K562 (cell line): ENCODE results near the gene MBNL2. TPM values are rescaled to one million over a fixed set of nuclear protein-coding genes. Genes with fewer than 3 reads are reported as not detected.

Experiments used
- ATAC-seq: fragments of 200-7000 bp; cut with Tn5 transposase; 3 replicates; pipeline ENCODE4 v1.9.1; 2020; ENCODE audit warnings: moderate library complexity
- BruUV-seq: library from RNA; stranded (reverse); fragments of 400-500 nt; replicated peaks from 2 replicates; lab custom pipeline; 2021; lab: Mats Ljungman, UMichigan
- CTCF ChIA-PET: fragments of 300-600 bp; formaldehyde crosslinking; extraction: SDS; loops from one replicate; lab custom pipeline; 2021; ENCODE audit warnings: low intra/inter-chr PET ratio; lab: Yijun Ruan, JAX
- POLR2A ChIA-PET: fragments of 300-600, 350-650 bp; sonication (Branson Sonifier 250); formaldehyde crosslinking; extraction: SDS; loops from one replicate; lab custom pipeline; 2021; ENCODE audit warnings: antibody characterized with exemption, inconsistent platforms; lab: Yijun Ruan, JAX
- DNase-seq, 4 experiments: peaks; one replicate each; pipeline versions ENCODE4 v3.0.0 to v3.0.0-alpha.2; 2011 to 2018; ENCODE audit warnings: low spot score in 3 of 4, mixed read lengths in 3 of 4; ENCODE audit errors: extremely low read depth in 1 of 4
- FAIRE-seq: peaks from 2 replicates; lab custom pipeline; 2011; peaks lifted over from hg19 to GRCh38; lab: Jason Lieb, UNC
- H2AFZ ChIP-seq: 2 replicates; pipeline ENCODE4 v1.6.0; 2011; ENCODE audit warnings: low read depth, low read length, control low read depth, inconsistent platforms
- H3K27ac ChIP-seq: fragments of 200-600 bp; 3 replicates; pipeline ENCODE4 v1.8.0; 2011; ENCODE audit warnings: low read depth, mild to moderate bottlenecking, control low read depth, inconsistent platforms, low read length, moderate library complexity, mixed read lengths; ENCODE audit errors: extremely low read depth
- H3K27me3 ChIP-seq, 2 experiments: fragments of 300-600 bp in 1 of 2; 2 replicates in 1 of 2; 3 replicates in 1 of 2; pipeline versions ENCODE4 v1.6.0 to v1.8.0; 2011; ENCODE audit warnings: inconsistent platforms in 2 of 2, low read length in 2 of 2, mild to moderate bottlenecking in 1 of 2, mixed read lengths in 1 of 2, moderate library complexity in 1 of 2; ENCODE audit not compliant: control insufficient read depth in 2 of 2, insufficient read depth in 2 of 2
- H3K36me3 ChIP-seq: fragments of 300-600 bp; 3 replicates; pipeline ENCODE4 v1.8.0; 2011; ENCODE audit warnings: mild to moderate bottlenecking, low read length, inconsistent platforms; ENCODE audit not compliant: control insufficient read depth, insufficient read depth
- H3K4me1 ChIP-seq, 2 experiments: fragments of 200-600 bp in 1 of 2; replicated peaks in 1 of 2; 2 replicates in 1 of 2; 3 replicates in 1 of 2; pipeline versions ENCODE4 v1.5.1 to v1.8.0; 2011; ENCODE audit warnings: inconsistent platforms in 2 of 2, low read length in 2 of 2, mild to moderate bottlenecking in 1 of 2, mixed read lengths in 1 of 2, moderate library complexity in 1 of 2; ENCODE audit not compliant: control insufficient read depth in 2 of 2, insufficient read depth in 2 of 2
- H3K4me2 ChIP-seq: 2 replicates; pipeline ENCODE4 v1.6.1; 2011; ENCODE audit warnings: low read length, control low read depth, inconsistent platforms, mixed read lengths; ENCODE audit not compliant: insufficient read depth
- H3K4me3 ChIP-seq: fragments of 200-600 bp; sonication (generic), shearing (Covaris generic); 2 replicates; pipeline ENCODE4 v1.5.1; 2016; ENCODE audit warnings: control low read depth, inconsistent platforms
- H3K79me2 ChIP-seq: fragments of 200-600 bp; 3 replicates; pipeline ENCODE4 v1.8.0; 2011; ENCODE audit warnings: low read length, inconsistent platforms; ENCODE audit not compliant: control insufficient read depth, insufficient read depth
- H3K9ac ChIP-seq, 2 experiments: 2 replicates each; pipeline versions ENCODE4 v1.6.0 to v1.6.1; 2011; ENCODE audit warnings: low read depth in 2 of 2, low read length in 2 of 2, control low read depth in 1 of 2, inconsistent platforms in 1 of 2, mild to moderate bottlenecking in 1 of 2, mixed read lengths in 1 of 2; ENCODE audit not compliant: insufficient read depth in 1 of 2
- H3K9me1 ChIP-seq: one replicate; pipeline ENCODE4 v1.6.0; 2011; ENCODE audit warnings: inconsistent platforms, mild to moderate bottlenecking, low read length, moderate library complexity; ENCODE audit not compliant: control insufficient read depth, insufficient read depth
- H3K9me3 ChIP-seq: replicated peaks from 2 replicates; pipeline ENCODE4 v1.5.1; 2011; ENCODE audit warnings: low read depth, low read length, inconsistent platforms; ENCODE audit not compliant: control insufficient read depth, insufficient read depth
- H4K20me1 ChIP-seq: replicated peaks from 2 replicates; pipeline ENCODE4 v1.6.1; 2011; ENCODE audit warnings: low read length, inconsistent platforms, mixed read lengths; ENCODE audit not compliant: control insufficient read depth, insufficient read depth
- BHLHE40 ChIP-seq: IDR thresholded peaks from 2 replicates; pipeline ENCODE4 v1.6.1; 2011; ENCODE audit warnings: low read length, improper control_type of control experiment
- CHD2 ChIP-seq: IDR thresholded peaks from 2 replicates; pipeline ENCODE4 v1.6.1; 2011; ENCODE audit warnings: low read depth, low read length
- DACH1 ChIP-seq: fragments of 450-650 bp; IDR thresholded peaks from 2 replicates; pipeline ENCODE4 v1.6.1; 2018; ENCODE audit not compliant: partially characterized antibody
- ELF1 ChIP-seq: fragments of 200-800 bp; sonication (Bioruptor generic); IDR thresholded peaks from 2 replicates; pipeline ENCODE4 v1.6.1; 2016; ENCODE audit warnings: missing genetic modification characterization, missing compliant biosample characterization
- KAT2B ChIP-seq: IDR thresholded peaks from one replicate; pipeline ENCODE4 v1.6.1; 2012; ENCODE audit warnings: low read depth, mild to moderate bottlenecking, control low read depth, inconsistent platforms, low read length, moderate library complexity
- MAZ ChIP-seq, 2 experiments: fragments of 450-650 bp in 1 of 2; sonication (generic) in 1 of 2; formaldehyde crosslinking; IDR thresholded peaks in 1 of 2; conservative IDR thresholded peaks in 1 of 2; 2 replicates each; pipeline versions ENCODE4 v1.4.0 to v1.5.0; 2020; ENCODE audit warnings: mild to moderate bottlenecking in 1 of 2, missing genetic modification reagents in 1 of 2
- NR2C2 ChIP-seq, 2 experiments: fragments of 200-800 bp in 1 of 2; sonication (Bioruptor generic) in 1 of 2; sonication (generic) in 1 of 2; formaldehyde crosslinking in 1 of 2; IDR thresholded peaks; 2 replicates each; pipeline versions ENCODE4 v1.6.1 to v1.8.0; 2016 to 2022; ENCODE audit warnings: mild to moderate bottlenecking in 1 of 2, missing compliant biosample characterization in 1 of 2, missing genetic modification characterization in 1 of 2, missing genetic modification reagents in 1 of 2
- PHB2 ChIP-seq: fragments of 450-650 bp; IDR thresholded peaks from 2 replicates; pipeline ENCODE4 v1.6.1; 2017; ENCODE audit warnings: low read depth
- POLR2AphosphoS5 ChIP-seq: IDR thresholded peaks from 2 replicates; pipeline ENCODE4 v1.6.1; 2011; ENCODE audit warnings: mild to moderate bottlenecking, low read depth, low read length, moderate library complexity; ENCODE audit not compliant: control insufficient read depth, insufficient read depth
- TRIM28 ChIP-seq: fragments of 450-650 bp; IDR thresholded peaks from 2 replicates; pipeline ENCODE4 v1.6.1; 2017
- ZFX ChIP-seq: sonication (generic); formaldehyde crosslinking; IDR thresholded peaks from 2 replicates; pipeline ENCODE4 v1.8.0; 2022; ENCODE audit warnings: mild to moderate bottlenecking, missing genetic modification reagents, moderate library complexity
- ZNF282 ChIP-seq: sonication (generic); formaldehyde crosslinking; IDR thresholded peaks from 2 replicates; pipeline ENCODE4 v1.8.1; 2023; ENCODE audit warnings: missing genetic modification reagents
- ZNF668 ChIP-seq: fragments of 250-450 bp; sonication (Bioruptor Pico); IDR thresholded peaks from 2 replicates; pipeline ENCODE4 v1.8.0; 2022; ENCODE audit warnings: mild to moderate bottlenecking, inconsistent platforms
- ZNF699 ChIP-seq: fragments of 250-450 bp; sonication (Bioruptor Pico); IDR thresholded peaks from 2 replicates; pipeline ENCODE4 v1.8.0; 2021; ENCODE audit warnings: mild to moderate bottlenecking, moderate library complexity; ENCODE audit not compliant: insufficient replicate concordance
- WGBS: fragments of 100-300 bp; shearing (Covaris generic); methylation state at CpG from one replicate; pipeline ENCODE4 v1.1.6; 2016; ENCODE audit warnings: low coverage, mixed read lengths; ENCODE audit not compliant: insufficient coverage; ENCODE audit errors: missing lambda C conversion rate; 5-methylcytosine and 5-hydroxymethylcytosine counted together
- in situ Hi-C: fragments of 300-500 bp; cut with MboI; formaldehyde crosslinking; loops from 4 replicates; pipeline ENCODE4 v1.15.0; 2018; ENCODE audit warnings: inconsistent platforms, mixed read lengths
- intact Hi-C: fragments of 100-400 bp; cut with micrococcal nuclease; formaldehyde crosslinking; loops from 2 replicates; pipeline ENCODE4 v1.14.2; 2022
- polyA plus RNA-seq, 8 experiments: library from polyadenylated mRNA; depleted of rRNA in 4 of 8; stranded (reverse) in 5 of 8; unstranded in 3 of 8; fragments of >200 nt; fragmentation: Nextera tagmentation in 2 of 8; fragmentation: Illumina TruSeq in 1 of 8; extraction: Ambion mirVana in 2 of 8; extraction: Trizol in 1 of 8; gene quantifications; 2 replicates each; pipeline versions ENCODE4 v1.2.1 to v1.2.3, GENCODE V29; 2011 to 2014; ENCODE audit warnings: inconsistent platforms in 1 of 8, missing spikeins in 1 of 8
- total RNA-seq, 7 experiments: library from RNA; depleted of rRNA in 6 of 7; stranded (reverse); fragments of >200 nt in 6 of 7; fragmentation: Illumina TruSeq in 2 of 7; extraction: Trizol in 2 of 7; gene quantifications; 2 replicates each; pipeline versions ENCODE4 v1.2.1 to v1.2.3, GENCODE V29; 2011 to 2021; ENCODE audit warnings: low replicate concordance in 1 of 7
- TF ChIP-seq, protein P1 (sequence below): sonication (generic); formaldehyde crosslinking; IDR thresholded peaks from 2 replicates; pipeline ENCODE4 v1.8.0; 2022; ENCODE audit warnings: mild to moderate bottlenecking, missing genetic modification reagents

MBNL2 gene
- total and polyA plus RNA-seq, 9 of the 15 experiments (the other 6 are each of a cell fraction or from before 2014, with no cell fraction given): 7.0 to 24.8 (median 13.8) TPM

DNA sequence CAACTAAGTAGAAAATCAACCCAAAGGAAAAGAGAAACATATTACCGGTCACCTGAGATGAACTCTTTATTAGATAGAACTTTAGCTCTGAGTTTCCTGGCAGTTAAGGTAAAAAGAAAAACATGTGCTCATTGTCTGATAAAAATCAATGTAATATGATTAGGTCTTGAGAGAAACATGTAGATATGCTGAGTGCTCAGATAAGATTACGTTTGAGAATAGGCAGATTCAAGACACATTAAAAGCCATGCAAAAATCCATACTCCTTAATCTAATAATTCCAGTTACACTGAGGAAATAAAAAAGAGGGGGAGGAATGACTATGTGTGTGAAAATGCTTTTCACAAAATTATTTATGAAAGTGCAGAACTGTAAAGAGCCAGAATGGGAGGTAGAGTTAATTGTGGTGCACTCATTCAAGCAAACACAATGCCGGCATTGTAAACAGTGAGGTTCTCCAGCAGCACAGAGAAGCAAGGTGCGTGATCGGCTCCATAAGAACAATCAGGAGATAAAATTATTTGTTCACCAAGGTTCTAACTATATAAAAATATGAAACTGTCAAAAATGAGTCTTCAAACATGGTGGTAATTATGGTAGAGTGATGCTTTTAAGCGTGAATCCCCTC is 88.8 kb downstream of the MBNL2 start (continued):
- TF ChIP-seq NR2C2 (CRISPR knock-in tag; IDR thresholded peaks at IDR 0.05) (no peak), NR2C2 (tag; IDR thresholded peaks at IDR 0.05) (no peak)

DNA sequence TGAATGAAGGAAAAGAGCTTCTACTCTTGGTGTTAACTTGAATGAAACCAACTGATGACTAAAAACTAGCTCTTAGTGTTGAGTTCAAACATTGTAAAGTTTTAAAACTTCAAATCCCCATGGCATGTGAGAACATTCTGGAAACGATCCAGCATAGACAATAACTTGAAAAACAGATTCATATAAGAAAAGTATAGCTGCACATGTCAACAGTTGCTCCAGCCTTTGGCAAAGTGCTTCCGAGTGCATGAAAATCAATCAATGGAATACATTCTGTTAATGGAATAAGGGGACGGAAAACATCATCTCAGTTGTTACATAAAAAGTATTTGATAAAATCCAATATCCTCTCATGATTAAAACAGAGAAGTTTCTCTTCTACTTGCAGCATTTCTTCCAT is 89.8 kb downstream of the MBNL2 start:
- no peak for FAIRE-seq
- POLR2A ChIA-PET: interaction anchor here (0.6 kb wide), 1 partner anchor 11 kb away, joined by 3 read pairs; no protein-coding TSS in a partner anchor
- Histone ChIP-seq H3K4me3 (no peak overlapping the region), H4K20me1 (peaks cover 19% of the 10 kb centered on the region; the same call in 1 of the 2 replicates), H3K9me3 (no peaks in the 10 kb centered on the region), H3K36me3 (no peaks in the 10 kb centered on the region; the same call in 2 of the 3 replicates), H3K27ac (no peak overlapping the region), H3K79me2 (peaks cover 16% of the 10 kb centered on the region)
- no peak for DNase-seq
- in situ Hi-C loops: no loop called here
- ATAC-seq: no peak
- TF ChIP-seq ZNF668 (CRISPR knock-in tag) (no peak), MAZ (CRISPR knock-in tag; conservative IDR thresholded peaks at IDR 0.05 in 1 of 2, IDR thresholded peaks at IDR 0.05 in 1 of 2) (no peak), POLR2AphosphoS5 (no peak), ZFX (CRISPR knock-in tag) (no peak), PHB2 (no peak), CHD2 (no peak), KAT2B (no peak), DACH1 (no peak), ELF1 (no peak), BHLHE40 (no peak), ZNF699 (CRISPR knock-in tag) (no peak), TRIM28 (no peak), ZNF282 (no peak)
- TF ChIP-seq, protein P1, sequence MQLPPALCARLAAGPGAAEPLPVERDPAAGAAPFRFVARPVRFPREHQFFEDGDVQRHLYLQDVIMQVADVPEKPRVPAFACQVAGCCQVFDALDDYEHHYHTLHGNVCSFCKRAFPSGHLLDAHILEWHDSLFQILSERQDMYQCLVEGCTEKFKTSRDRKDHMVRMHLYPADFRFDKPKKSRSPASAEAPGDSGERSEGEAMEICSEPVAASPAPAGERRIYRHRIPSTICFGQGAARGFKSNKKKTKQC: no peak
- TF ChIP-seq, all 486 proteins: peak for 0
- Histone ChIP-seq H3K4me2 (no peak overlapping the region), H3K9me1 (no peaks in the 10 kb centered on the region), H3K27me3 (no peaks in the 10 kb centered on the region), H3K9ac (no peak overlapping the region), H2AFZ (no peak overlapping the region), H3K4me1 (no peaks in the 10 kb centered on the region; a peak in 1 of 5 replicates)
- intact Hi-C loops: no loop called here
- WGBS: 65% methylated on average over 3 of the region's 3 CpGs
- CTCF ChIA-PET: no interaction called here
- BruUV-seq: no TSS peak
